Upper lobe of left lung (tissue), 4 donors: ENCODE results near the gene FAM120B.

ENCODE experiments used
- EP300 ChIP-seq, 4 donors: sonication (generic); formaldehyde crosslinking; IDR thresholded peaks; one replicate each; pipeline ENCODE4 v1.5.1; 2017; ENCODE audit warnings: antibody characterized with exemption in 4 of 4, control low read depth in 2 of 4
- POLR2A ChIP-seq, 4 donors: fragments of 450-650 bp; IDR thresholded peaks; one replicate each; pipeline ENCODE4 v1.5.1; 2016 to 2017; ENCODE audit warnings: antibody characterized with exemption in 4 of 4, mild to moderate bottlenecking in 2 of 4
- POLR2AphosphoS5 ChIP-seq, 2 donors: sonication (generic); formaldehyde crosslinking; IDR thresholded peaks; one replicate each; pipeline ENCODE4 v1.5.1; 2017; ENCODE audit warnings: antibody characterized with exemption in 2 of 2
- TF ChIP-seq, protein P1 (sequence below), 6 experiments: fragments of 450-650 bp in 4 of 6; fragments of 200-600 bp in 2 of 6; sonication (generic) in 2 of 6; IDR thresholded peaks; one replicate each; pipeline ENCODE4 v1.5.1; 2016 to 2019; ENCODE audit warnings: antibody characterized with exemption in 6 of 6

DNA sequence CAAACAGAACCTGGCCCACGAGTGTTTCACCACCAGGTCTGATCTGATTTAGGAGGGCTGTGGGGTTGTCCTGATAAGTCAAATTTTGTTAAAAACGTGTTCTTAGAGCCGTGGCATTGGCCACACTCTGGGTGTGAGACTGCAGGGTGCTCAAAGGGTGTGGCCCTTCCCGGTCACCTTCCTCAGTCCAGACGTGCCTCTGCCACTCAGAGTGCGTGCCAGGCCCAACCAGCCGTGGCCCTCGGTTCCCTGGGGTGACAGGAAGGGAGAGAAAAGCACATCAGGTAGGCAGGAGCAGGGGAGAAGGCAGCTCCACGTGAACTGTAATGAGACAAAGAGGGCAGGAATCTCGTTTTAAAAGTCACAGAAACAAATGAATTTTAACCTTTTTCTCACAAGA lies 115.4 kb downstream of the FAM120B start:
- TF ChIP-seq, protein P1, sequence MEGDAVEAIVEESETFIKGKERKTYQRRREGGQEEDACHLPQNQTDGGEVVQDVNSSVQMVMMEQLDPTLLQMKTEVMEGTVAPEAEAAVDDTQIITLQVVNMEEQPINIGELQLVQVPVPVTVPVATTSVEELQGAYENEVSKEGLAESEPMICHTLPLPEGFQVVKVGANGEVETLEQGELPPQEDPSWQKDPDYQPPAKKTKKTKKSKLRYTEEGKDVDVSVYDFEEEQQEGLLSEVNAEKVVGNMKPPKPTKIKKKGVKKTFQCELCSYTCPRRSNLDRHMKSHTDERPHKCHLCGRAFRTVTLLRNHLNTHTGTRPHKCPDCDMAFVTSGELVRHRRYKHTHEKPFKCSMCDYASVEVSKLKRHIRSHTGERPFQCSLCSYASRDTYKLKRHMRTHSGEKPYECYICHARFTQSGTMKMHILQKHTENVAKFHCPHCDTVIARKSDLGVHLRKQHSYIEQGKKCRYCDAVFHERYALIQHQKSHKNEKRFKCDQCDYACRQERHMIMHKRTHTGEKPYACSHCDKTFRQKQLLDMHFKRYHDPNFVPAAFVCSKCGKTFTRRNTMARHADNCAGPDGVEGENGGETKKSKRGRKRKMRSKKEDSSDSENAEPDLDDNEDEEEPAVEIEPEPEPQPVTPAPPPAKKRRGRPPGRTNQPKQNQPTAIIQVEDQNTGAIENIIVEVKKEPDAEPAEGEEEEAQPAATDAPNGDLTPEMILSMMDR (IDR thresholded peaks at IDR 0.05): no peak
- no peak for TF ChIP-seq POLR2A (IDR thresholded peaks at IDR 0.05)
- TF ChIP-seq POLR2AphosphoS5 (IDR thresholded peaks at IDR 0.05): no peak
- TF ChIP-seq EP300 (IDR thresholded peaks at IDR 0.05): no peak
